ENCODE data around the gene HSPA4.

DNA sequence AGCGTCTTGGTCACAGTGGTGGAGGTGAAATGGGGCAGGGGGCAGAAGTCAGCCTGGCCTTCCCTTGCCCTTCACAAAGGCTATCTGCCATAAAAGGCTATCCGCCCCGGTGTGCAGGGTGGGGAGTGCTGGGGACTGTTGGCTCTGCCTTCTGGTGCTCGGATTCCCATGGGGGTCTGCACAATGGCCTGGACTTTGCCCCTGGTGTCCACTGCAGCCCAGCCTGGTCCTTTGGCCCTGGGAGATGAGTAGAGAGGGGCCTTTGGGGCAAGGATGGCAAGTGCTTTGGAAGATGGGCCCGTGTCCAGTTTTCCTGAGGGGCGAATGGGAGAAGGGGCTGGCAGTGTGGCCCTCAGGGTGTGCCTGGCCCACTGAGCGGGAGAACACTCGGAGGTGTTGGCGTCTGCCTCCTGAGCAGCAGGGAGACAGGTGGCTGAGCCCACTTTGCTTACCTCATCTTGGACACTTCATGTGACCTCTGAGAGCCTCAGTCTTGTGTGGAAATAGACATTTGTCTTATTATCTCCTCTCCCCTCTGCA lies 69.9 kb downstream of the HSPA4 start:
- TF ChIP-seq, protein P1, sequence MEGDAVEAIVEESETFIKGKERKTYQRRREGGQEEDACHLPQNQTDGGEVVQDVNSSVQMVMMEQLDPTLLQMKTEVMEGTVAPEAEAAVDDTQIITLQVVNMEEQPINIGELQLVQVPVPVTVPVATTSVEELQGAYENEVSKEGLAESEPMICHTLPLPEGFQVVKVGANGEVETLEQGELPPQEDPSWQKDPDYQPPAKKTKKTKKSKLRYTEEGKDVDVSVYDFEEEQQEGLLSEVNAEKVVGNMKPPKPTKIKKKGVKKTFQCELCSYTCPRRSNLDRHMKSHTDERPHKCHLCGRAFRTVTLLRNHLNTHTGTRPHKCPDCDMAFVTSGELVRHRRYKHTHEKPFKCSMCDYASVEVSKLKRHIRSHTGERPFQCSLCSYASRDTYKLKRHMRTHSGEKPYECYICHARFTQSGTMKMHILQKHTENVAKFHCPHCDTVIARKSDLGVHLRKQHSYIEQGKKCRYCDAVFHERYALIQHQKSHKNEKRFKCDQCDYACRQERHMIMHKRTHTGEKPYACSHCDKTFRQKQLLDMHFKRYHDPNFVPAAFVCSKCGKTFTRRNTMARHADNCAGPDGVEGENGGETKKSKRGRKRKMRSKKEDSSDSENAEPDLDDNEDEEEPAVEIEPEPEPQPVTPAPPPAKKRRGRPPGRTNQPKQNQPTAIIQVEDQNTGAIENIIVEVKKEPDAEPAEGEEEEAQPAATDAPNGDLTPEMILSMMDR (IDR thresholded peaks at IDR 0.05) = no peak
- TF ChIP-seq POLR2A (IDR thresholded peaks at IDR 0.05) (no peak), POLR2AphosphoS5 (IDR thresholded peaks at IDR 0.05; ENCODE audit: insufficient read depth in 1 of 2, low read depth in 1 of 2) (no peak)

Measured in vagina (tissue), 2 donors.